ENCODE data around the gene SEMA5B.
A peak's percentile ranks its signal among the peaks of the same experiment; 100 is the strongest.

Gene SEMA5B

DNA sequence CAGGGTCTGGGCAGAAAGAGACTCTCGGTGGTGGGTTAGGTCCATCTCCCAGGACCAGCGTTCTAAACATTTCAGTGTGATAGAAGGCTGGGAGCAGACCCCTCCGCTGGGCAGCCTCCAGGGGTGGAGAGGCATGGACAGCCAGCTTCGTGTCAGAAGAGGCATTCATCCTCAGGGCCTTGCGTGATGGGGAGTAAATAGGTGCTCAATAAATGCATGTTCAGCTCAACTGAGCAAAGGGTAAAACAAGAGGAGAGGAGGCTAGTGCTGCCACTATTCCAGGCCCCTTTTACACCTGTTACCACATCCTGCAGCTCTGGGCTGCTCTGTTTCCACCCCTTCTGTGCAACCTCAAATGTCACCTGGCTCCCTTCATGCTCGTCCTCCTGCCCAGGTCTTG lies 49.0 kb downstream of the SEMA5B start:
- Histone ChIP-seq H3K4me2 (ENCODE audit: low read length) (no peak overlapping the region), H3F3A (ENCODE audit: insufficient read depth, low read length) (no peaks in the 10 kb centered on the region), H3K9me3 (ENCODE audit: low read length) (no peaks in the 10 kb centered on the region), H2AFZ (ENCODE audit: low read length) (no peak overlapping the region), H3K4me1 (ENCODE audit: insufficient read depth, low read length, severe bottlenecking) (peaks cover 22% of the 10 kb centered on the region), H3K9ac (ENCODE audit: low read length) (no peak overlapping the region), H3K9me2 (ENCODE audit: low read depth, low read length) (no peaks in the 10 kb centered on the region), H3K27ac (ENCODE audit: low read depth, low read length, poor library complexity, severe bottlenecking) (no peak overlapping the region), H3K36me3 (ENCODE audit: insufficient read depth, low read length) (no peaks in the 10 kb centered on the region), H3K27me3 (ENCODE audit: insufficient read depth, low read length) (no peaks in the 10 kb centered on the region), H3K79me2 (ENCODE audit: insufficient read depth, low read length) (no peaks in the 10 kb centered on the region), H4K20me1 (ENCODE audit: insufficient read depth, low read length) (no peaks in the 10 kb centered on the region), H3K4me3 (ENCODE audit: low read depth, low read length, poor library complexity, severe bottlenecking) (no peak overlapping the region)
- TF ChIP-seq CTCF (IDR thresholded peaks at IDR 0.05; ENCODE audit: low read length) (no peak), EZH2 (IDR thresholded peaks at IDR 0.05; ENCODE audit: borderline replicate concordance, low read length) (no peak)

DNA sequence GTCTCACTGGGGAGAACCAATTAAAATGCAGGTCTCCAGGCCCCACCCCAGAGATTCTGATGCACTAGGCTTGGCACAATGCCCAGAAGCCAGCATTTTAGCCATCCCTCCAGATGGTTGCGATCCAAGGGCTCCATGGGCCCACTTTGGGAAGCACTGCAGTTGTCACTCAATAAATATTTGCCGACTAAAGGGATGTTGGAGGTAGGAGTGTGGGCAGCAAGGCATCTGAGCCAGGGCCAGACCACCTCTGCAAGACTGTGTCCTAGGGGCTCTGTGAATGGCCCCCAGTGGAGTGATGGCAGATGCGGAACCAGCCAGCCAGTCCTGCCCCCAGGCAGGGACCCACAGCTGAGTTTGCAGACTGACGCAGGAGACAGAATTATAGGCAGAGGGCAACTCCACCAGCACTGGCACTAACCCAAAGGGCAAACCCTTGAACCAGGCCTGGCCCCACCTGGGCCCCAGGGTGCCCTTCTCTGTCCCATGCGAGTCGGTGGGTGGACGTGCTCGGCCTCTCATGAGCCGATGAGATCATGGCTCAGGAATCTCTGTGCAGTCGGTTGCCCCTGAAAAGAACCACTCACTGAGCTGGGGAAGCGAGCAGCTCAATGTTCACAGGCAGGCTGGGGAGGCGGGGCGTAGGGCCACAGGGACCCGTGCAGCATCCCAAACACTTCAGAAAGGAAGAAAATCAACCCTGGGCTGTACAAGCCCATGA lies 49.7 kb downstream of the SEMA5B start:
- H3K4me1 ChIP-seq (ENCODE audit: insufficient read depth, low read length, severe bottlenecking), result peaks cover 22% of the 10 kb centered on the region
- no peak for TF ChIP-seq EZH2 (IDR thresholded peaks at IDR 0.05; ENCODE audit: borderline replicate concordance, low read length)
- TF ChIP-seq CTCF (IDR thresholded peaks at IDR 0.05; ENCODE audit: low read length), result no peak
- H3F3A ChIP-seq (ENCODE audit: insufficient read depth, low read length), result no peaks in the 10 kb centered on the region
- no peak overlapping the region for H3K4me3 ChIP-seq (ENCODE audit: low read depth, low read length, poor library complexity, severe bottlenecking)
- no peaks in the 10 kb centered on the region for H3K27me3 ChIP-seq (ENCODE audit: insufficient read depth, low read length)
- no peaks in the 10 kb centered on the region for H3K79me2 ChIP-seq (ENCODE audit: insufficient read depth, low read length)
- no peak overlapping the region for H2AFZ ChIP-seq (ENCODE audit: low read length)
- no peak overlapping the region for H3K9ac ChIP-seq (ENCODE audit: low read length)
- H3K36me3 ChIP-seq (ENCODE audit: insufficient read depth, low read length), result no peaks in the 10 kb centered on the region
- no peaks in the 10 kb centered on the region for H3K9me3 ChIP-seq (ENCODE audit: low read length)
- H3K27ac ChIP-seq (ENCODE audit: low read depth, low read length, poor library complexity, severe bottlenecking), result no peak overlapping the region
- no peak overlapping the region for H3K4me2 ChIP-seq (ENCODE audit: low read length)
- no peaks in the 10 kb centered on the region for H3K9me2 ChIP-seq (ENCODE audit: low read depth, low read length)
- H4K20me1 ChIP-seq (ENCODE audit: insufficient read depth, low read length), result no peaks in the 10 kb centered on the region

DNA sequence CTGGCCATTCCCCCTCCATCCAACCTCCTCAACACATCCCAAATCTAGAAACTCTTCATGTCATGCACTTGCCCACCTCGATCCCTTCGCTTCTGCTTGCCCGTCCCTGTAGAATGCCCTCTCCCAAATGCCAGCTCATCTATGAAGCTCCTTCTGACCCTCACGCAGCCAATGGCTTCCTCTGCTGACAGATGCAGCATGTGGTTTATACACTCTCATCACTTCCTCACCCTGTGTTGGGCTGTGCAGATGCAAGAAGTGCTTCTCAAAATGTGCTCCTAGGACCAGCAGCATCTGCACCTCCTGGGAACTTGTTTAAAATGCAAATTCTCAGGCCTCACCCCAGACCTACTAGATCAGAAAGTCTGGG lies 51.7 kb downstream of the SEMA5B start:
- Histone ChIP-seq H3K36me3 (ENCODE audit: insufficient read depth, low read length) (no peaks in the 10 kb centered on the region), H3K4me2 (ENCODE audit: low read length) (peak overlapping the region; percentile 48), H3K27me3 (ENCODE audit: insufficient read depth, low read length) (peaks cover 5% of the 10 kb centered on the region; the same call in 1 of the 2 replicates), H3K27ac (ENCODE audit: low read depth, low read length, poor library complexity, severe bottlenecking) (peak overlapping the region; percentile 37), H3K9me3 (ENCODE audit: low read length) (no peaks in the 10 kb centered on the region), H3K4me1 (ENCODE audit: insufficient read depth, low read length, severe bottlenecking) (peaks cover 22% of the 10 kb centered on the region), H3K4me3 (ENCODE audit: low read depth, low read length, poor library complexity, severe bottlenecking) (peak overlapping the region; percentile 8), H4K20me1 (ENCODE audit: insufficient read depth, low read length) (no peaks in the 10 kb centered on the region), H3K9ac (ENCODE audit: low read length) (no peak overlapping the region; the same call in 1 of the 2 replicates), H2AFZ (ENCODE audit: low read length) (no peak overlapping the region), H3K79me2 (ENCODE audit: insufficient read depth, low read length) (no peaks in the 10 kb centered on the region), H3K9me2 (ENCODE audit: low read depth, low read length) (no peaks in the 10 kb centered on the region), H3F3A (ENCODE audit: insufficient read depth, low read length) (no peaks in the 10 kb centered on the region)
- TF ChIP-seq EZH2 (IDR thresholded peaks at IDR 0.05; ENCODE audit: borderline replicate concordance, low read length), result no peak
- no peak for TF ChIP-seq CTCF (IDR thresholded peaks at IDR 0.05; ENCODE audit: low read length)
